IPS DF 4.7 (cell line): Measurements from ENCODE around the gene DIAPH3.

ENCODE experiments used
- DNase-seq: peaks from one replicate; pipeline ENCODE4 v3.0.0-alpha.2; 2013; ENCODE audit warnings: low spot score; ENCODE audit errors: extremely low read depth

The DIAPH3 gene

DNA sequence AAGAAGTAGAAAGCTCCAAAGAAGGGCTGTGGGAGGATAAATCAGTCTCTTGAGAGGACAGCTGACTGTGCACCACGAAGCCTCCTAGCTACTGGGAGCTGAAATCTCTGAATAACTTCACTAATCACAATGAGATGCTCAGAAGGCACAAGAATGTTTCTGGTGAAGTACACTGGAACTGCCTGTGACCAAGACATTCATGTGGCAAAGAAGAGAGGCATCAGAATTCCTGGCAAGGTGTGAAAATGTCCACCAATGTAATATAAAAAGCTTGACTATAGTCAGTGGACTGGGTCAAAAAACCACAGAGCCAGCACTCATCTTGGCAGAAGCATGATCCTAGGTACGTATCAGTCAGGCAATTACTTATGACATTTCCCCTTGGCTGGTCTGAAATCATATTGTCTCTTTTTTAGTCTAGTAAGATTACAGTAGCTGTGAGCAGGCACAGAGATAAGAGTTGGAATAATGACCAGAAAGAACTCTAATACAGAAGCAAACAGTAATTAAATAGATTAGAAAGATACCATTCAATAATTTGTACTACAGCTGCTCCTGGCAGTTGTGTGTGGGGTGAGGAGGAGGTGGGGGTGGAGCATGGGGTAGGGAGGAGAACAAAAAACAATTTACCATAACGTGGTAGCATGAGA is 434.7 kb downstream of the DIAPH3 start:
- no peak for DNase-seq

DNA sequence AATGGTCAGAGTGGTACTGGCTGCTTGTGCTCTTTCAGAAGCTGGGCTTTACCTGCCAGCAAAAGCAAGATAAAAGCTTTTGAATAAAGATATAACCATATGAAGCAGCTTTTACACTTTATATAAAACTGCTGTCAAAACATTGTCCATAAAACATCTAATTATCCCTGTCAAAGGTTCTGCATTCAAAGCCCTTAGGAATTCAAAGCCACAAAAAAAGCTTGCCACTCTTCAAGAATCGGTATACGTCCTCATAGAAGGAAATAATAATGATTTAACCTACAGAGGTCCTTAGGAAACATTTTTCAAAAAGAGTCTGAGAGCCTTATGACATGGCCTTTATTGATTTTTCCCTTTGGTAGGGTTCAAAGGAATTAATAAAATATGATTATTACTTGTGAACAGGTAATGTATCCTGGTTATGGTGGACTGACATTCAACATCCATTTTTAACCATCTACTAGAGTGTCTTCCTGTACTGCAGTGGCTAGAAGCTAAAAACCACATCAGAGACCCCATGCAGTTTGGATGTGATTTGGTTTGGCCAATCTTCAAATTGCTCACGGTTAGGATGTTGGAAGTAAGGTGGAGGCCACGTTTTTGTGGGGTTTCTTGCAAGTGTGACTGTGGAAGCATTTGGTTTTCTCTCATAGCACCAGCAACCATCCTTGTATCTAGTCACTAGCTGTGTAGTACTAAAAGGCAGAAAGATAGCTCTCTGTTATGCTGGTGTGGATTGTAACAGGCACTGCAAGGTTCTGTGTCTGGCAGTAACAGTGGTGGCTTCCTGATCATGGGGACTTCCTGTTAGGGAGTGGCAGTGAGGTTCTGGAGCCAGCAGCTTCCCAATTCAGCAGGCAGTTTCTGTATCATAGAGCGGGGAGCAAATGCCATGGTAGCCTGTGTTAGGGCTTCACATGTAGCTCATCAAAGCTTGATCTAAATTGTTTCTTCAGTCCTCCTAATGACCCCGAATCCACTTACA is 441.5 kb downstream of the DIAPH3 start:
- DNase-seq, result no peak

DNA sequence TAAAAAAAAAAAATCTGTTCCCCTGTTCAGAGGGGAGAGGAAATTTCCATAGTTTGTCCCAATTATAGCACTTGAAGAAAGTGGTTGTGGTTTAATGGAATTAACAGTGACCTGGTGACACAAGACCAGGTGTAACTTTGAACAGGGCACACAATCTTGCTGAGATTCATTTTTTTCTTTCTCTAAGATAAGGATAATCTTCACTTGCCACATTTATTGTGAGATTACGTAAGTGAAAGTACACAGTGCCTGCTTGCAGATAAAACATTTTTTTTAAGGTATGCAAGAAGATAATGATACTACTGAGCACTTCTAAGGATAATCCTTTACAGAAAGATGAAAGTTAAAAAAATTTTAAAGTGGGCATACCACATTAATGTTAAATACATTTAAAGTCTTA is 448.1 kb downstream of the DIAPH3 start:
- DNase-seq, result no peak

DNA sequence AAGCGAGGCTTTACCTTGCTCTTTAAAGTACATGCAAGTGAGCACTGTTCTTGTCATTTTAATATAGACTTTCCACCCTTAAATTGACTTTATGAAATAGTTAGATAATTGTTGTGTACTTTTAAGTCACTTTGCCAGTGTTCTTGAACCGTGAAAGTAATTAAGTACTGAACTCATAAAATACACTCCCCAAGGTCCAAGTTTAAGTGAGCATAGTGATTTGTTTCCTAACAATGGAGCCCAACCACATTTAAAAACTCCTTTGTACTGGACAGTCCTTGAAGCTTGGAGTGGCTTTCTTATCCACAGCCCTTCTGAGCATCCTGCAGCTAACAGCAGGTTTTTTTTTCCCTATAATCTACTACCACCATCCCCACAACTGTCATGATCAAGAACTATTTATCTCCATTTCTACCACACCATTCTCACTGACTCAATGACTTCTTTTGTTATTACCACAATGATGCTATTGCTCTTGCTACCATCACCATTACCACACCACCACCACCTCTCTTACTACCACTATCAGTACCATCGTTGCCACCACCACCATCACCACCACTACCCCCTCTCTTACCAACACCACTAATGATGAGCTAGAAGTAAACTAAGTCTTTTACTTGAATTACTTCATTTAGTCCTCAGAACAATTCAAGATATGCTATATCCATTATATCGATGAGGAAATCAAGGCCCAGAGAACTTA is 452.6 kb downstream of the DIAPH3 start:
- no peak for DNase-seq

DNA sequence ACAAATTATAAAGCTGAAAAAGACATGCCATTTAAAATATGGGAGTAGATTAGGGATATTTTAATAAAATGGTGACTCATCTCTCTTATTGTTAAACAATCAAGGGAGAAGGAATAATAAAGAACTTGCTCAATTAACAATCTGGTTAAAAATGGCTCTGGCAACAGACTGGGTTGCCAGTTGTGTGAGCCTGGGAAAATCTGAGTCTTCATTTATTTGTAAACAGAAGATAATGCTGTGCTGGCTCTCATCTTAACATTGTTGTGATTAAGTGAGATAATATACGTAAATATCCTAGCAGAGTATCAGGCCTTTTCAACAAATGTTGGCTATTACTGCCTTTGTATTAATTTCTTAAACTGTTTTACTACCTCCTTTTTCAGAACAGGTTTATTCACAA is 453.3 kb downstream of the DIAPH3 start:
- no peak for DNase-seq

DNA sequence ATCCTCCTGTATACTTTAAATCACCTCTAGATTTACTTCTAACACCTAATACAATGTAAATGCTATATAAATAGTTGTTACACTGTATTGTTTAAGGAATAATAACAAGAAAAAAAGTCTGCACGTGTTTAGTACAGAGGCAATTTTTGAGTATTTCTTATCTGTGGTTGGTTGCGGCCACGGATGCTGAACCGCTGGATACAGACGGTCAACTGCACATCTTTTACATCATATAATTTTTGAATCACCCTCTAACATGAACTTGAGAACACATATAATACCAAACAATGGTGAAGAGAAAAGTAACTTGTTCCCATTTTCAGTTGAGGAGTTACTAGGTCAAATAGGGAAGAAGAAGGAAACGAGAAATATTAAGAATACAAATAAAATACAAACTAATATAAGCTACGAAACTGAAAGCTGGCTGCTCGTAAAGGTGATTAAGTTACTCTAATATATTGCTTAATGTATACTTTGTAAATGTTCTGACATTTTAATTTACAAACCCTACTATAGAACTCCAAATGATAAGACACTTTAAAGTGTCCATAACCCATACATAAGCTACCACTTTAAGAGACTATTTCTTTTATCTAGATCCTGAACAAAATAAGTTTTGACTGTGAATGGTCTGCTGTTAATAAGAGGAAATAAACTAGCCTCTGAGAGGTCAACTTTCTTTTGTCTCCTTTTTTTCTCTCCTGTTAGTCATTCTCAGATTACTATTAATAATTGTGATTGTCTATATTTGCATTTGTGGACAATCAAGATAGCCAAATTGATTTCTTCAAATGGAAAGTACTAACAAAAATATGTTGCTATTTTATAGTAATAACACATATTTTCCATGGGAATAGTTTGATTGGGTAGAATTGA is 457.4 kb downstream of the DIAPH3 start:
- no peak for DNase-seq

DNA sequence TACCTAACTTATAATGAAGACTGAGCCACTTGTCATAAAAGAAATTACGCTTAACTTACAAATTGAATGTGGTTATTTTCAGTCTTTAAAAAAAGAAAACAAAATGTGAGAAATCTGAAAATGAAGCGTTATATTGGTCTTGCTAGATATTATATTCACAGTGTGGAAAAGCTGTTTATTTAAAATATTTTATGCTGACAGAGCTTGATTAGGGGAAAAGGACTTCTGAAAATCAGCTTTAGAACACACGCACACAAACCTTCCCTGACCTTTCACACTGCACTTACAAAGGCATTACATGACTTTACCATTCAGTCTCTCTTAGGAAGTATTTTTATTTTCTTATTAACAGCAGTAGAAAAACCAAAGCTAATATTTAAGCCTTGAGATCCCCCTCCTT is 461.5 kb downstream of the DIAPH3 start:
- no peak for DNase-seq

DNA sequence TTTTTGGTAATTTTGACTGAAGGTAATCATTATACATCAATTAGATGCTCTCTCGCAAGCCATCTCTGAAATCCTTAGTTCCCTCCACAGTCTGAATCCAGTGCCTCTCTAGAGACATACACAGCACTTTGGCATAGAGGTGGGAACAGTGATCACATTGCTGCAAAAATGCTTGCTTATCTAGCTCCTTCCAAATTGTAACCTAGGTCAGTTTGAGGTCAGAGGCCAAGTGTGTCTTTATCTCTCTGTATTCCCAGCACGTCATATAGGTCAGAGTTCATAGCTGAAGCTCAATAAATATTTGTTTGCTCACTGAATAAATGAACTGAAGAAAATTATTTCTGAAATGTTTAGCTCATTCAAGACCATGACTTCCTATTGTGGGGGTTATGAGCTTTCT is 462.5 kb downstream of the DIAPH3 start:
- DNase-seq, result no peak

DNA sequence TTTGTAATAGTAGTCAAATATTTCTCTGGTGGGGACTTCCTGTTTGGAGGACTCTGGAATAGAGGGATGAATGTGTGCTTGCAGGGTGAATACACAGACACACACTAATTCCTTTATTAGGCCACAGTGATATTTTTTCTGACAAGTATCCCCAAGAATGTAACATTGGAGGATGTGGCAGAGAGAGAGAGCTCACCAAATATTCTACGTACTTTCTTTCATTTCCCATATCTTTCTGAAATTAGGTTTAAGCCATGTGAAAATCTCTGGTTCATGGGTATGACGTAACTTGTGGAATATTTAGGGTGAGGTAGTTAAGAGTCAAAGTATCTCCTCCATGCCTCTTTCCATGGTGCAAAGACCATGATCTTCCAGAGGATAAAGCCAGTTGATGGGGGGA is 463.4 kb downstream of the DIAPH3 start:
- no peak for DNase-seq

DNA sequence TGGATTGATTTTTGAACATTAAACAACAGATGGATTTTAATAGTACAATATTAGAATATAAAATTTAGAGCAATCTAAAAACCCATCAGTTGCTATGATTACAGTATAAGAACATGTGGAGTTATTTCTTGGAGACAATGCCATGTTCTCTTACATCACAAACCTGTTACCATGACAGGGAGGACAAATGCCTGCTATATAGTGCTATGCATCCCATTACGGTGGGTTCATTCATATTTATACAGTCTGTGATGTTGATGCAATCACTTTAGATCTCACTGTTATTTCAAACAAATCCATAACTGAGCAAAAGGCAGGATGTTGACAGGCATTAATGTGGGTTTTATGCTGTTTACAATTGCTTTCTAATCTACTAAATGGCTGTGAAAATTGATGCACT is 467.5 kb downstream of the DIAPH3 start:
- no peak for DNase-seq

DNA sequence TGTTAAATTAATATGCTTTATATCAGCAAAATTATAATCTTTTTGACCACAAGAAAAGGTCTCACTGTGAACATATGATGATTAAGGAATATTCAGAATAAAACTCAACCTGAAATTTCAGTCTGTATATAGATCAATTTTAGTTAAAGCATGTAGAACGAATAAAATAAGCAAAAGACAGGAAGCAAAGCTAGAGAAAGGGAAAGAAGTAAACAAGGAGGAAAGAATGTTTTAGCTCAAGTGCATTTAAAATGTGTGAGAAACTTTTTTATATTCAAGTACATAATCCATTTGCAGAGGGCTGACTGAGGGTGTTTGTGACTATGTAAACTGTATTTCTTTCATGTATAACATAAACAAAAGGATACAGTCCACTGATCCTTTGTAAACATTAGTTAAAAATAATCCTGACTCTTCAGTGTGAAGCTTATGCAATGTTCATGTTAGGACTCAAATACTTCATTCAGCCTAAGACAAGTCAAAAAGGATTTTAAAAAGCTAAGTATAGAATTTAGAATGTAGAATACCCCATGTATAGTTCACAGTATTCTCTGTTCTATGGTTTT is 472.1 kb downstream of the DIAPH3 start:
- no peak for DNase-seq

DNA sequence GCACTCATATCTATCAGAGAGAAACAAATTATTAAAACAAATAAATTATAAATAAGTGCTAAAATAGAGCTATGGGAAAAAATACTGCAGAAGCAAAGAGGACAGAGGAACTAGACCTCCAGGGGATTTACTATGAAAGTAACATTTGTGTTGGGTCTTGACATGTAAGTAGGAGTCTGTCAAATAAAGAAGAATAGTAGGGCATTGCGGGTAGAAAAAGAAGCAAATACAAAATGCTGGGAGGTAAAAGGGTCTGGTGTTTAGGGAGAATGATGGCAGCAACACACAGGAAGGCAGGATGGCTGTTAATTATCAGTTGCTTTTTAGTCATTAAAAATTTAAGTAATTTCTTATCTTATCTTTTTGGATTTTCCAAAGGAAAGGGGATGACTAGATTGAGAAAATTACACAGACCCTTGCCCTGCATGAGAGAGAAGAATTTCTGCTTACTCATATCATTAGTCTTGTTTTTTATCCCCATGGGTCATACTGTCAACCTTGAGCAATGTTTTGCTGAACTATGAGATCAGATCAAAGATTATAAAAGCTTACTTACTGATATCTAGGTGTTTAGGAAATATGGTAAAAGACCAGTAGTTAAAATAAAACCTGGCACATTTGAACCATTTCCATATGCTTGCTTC is 472.7 kb downstream of the DIAPH3 start:
- no peak for DNase-seq

DNA sequence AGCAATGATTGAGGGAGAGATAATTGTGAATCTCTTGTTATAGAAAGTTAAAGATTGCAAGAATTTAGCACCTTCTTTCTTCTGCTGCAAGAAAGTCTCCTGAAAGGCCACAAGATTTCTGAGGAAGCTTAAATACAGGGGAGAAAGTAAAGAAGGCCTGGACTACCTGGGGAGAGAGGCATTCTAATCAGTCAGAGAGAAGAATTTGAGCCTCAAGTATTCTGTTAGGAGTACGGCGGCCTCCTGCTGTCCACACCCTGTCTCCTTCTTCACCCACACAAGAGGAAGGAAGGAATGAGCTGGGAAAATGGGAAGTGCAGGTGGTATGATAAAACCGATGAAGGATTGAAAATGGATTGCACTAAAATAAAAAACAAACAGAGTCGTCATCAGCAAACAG is 474.7 kb downstream of the DIAPH3 start:
- DNase-seq, result no peak

DNA sequence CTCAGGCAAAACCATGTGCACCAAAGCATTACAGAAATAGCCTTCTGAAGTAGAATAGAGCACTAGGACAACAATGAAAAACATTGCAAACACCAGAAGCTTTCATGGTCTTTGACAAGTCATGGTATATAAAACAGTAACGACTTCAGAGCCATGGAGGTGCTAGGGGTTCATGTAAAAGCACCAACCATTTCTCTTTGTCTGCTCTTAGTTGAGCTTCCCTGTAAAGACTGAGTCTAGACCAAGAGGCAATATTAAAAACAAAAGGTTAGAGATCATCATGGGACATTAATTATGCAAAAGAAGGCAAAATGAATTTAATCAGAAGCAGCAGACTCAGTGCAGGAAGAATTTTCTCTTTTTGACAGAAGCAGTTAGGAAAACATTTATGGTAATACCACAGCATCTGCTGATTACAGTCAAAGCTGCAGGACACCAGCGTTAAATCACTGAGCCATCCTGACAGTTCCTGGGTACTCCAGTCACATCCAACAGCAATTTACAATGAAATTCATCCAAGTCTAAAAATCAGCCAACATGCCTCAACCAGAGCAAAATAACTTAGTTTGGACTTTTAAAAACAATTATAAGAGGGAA is 476.8 kb downstream of the DIAPH3 start:
- DNase-seq, result no peak

DNA sequence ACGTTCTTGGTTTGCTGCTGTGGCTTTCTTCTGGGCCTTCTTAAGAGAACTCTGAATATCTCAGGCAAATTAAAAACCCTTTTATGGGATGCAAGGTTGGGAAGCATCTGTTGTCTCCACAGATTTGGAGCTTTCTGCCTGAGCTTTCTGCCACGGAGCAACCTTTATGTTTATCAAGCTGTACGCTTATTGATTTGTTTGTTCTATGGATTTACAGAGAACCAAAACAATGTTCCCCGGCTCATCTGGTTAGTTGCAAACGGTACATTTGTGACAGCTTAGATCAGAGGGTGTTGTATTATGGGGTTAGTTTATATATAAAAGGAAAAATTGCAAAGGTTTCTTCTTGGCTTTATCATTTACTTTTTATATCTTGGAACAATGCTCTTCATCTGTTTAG is 479.6 kb downstream of the DIAPH3 start:
- no peak for DNase-seq

DNA sequence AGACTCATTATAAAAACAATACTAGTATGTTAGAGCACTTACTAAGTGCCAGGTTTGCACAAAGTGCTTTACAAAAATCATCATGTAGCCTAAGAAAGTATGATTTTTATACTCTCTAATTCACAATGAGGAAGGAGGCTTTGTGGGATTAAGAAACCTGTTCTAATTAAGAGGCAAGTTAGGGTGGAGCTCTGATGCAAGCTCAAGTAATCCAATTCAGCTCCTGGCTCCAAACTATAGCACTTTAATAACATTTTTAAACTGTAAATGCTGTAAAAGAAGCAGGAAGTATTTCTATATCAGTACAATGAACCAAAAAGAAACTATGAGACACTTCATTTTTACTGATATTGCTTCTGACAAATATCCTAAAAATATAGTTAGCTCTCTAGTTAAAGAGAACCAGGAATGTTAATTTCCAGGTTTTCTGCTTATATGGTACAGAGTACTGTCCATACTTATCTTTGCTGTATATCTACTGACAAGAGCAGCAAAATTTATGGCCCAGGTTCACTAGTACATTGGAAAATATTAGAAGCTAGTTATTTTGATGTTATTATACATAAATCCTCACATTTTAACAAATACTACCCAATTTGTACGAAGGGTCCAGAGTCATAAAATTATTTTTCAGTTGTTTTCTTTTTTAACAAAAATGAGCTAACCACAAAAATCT is 482.0 kb downstream of the DIAPH3 start:
- no peak for DNase-seq

DNA sequence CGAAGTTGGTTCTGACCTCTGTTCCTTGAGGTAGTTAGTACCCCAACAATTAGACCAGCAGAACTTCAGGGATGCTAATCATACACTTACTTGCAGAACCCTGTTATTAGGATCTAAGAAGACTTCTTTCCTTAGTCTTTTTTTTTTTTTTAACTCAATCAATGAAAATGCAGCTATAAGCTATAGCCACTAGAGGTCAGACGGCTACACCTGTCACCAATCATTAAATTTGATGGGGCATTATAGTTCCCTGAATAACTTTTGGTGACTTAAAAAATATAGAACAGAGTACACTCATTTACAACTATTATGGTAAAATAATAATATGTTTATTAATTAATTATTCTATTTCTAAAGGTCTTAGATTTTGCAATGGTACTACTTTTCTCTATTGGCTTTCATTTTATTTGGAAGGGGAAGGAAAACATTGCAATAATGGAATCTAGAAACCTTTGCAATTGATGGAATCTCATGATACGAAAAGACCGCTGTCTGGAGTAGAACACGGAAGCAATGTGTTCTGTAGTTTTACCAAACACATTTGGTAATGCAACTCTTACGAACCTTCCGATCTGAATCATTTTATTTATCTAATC is 483.2 kb downstream of the DIAPH3 start:
- no peak for DNase-seq

DNA sequence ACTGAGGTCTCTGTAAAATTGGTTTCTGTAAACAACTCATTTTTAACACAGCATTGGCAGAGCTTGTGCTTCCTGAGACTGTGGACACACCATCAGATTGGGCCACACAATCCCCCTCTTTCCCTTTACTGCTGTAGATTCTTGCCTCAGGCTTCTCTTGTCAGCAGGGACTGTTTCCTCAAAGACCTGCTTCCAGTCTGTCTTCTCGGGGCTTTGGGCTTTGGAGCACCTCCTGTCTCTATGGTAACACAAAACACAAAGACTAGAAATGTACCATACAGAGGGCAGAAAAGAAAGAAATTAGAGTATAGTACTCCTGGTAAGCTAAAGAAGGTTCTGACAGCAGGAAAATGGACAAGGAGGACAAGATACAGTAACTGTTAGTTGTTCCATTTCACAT is 484.5 kb downstream of the DIAPH3 start:
- no peak for DNase-seq
